MV-4-11 (cell line): ENCODE data around the gene C19orf44.
"Not testable (repeated sequence)": the region's sequence is repeated elsewhere in the genome, so short reads cannot be mapped to it uniquely, and the experiment has no call there.

ENCODE experiments used
- DNase-seq: peaks from one replicate; lab custom pipeline; 2025; lab: John Stamatoyannopoulos, UW

C19orf44 gene

DNA sequence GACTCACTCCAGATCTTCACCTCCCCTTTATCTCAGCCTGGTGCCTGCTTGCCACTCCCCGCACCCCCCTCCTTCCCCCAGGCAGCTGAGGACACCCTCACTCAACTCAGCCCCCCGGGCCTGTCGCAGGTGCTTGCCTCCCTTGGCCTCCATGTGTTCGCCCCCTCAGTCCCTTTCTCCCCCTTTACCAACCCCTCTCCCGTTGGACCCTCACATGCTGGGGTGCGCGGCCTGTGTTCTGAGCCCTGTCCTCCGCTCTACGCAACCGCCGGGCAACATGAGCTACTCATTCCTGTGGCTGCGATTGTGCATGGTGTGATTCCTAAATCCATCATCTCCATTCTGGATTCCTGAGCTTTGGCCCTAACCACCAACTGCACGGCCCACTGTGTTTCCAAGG lies 40.9 kb downstream of the C19orf44 start:
- DNase-seq = no peak

DNA sequence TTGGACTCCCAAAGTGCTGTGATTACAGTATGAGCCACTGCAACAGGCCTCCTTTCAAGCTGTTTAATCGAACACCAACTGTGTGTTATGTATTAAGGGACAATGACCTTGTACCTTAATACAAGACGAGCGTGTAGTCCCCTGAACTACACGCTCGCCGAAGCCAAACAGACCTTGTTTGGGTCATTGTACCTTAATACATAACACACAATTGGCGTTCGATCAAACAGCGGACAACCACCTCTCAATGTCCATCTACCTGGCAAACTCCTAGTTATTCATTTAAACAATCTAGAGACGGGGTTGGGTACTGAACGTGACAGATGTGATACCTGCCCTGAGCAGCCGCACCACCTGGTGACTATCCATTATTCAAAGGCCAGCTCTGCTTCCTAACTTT lies 44.8 kb downstream of the C19orf44 start:
- DNase-seq = no peak

DNA sequence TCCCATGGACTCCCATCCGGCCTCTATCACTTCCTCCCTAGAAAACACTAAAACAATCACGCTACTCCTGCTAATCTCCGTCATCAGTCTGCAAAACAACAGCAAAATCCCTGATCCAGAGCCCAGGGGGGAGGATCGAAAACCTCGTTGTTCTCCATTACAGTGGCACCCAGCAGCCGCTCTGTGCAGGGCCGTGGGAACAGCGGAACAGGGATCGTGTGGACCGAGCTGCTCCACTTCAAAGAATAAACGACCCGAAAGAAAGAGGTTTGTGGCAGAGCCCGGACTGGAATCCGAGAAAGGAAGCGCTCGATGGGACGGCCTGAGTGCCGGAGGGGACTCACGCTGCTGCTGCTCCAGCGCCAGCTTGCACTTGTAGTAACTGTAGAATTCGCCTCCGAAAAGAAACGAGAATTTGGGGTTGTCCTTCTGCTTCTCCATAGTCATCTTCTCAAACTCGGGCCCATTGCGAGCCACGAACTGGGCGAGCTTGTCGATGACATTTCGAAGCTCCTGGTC lies 45.4 kb downstream of the C19orf44 start:
- no peak for DNase-seq

DNA sequence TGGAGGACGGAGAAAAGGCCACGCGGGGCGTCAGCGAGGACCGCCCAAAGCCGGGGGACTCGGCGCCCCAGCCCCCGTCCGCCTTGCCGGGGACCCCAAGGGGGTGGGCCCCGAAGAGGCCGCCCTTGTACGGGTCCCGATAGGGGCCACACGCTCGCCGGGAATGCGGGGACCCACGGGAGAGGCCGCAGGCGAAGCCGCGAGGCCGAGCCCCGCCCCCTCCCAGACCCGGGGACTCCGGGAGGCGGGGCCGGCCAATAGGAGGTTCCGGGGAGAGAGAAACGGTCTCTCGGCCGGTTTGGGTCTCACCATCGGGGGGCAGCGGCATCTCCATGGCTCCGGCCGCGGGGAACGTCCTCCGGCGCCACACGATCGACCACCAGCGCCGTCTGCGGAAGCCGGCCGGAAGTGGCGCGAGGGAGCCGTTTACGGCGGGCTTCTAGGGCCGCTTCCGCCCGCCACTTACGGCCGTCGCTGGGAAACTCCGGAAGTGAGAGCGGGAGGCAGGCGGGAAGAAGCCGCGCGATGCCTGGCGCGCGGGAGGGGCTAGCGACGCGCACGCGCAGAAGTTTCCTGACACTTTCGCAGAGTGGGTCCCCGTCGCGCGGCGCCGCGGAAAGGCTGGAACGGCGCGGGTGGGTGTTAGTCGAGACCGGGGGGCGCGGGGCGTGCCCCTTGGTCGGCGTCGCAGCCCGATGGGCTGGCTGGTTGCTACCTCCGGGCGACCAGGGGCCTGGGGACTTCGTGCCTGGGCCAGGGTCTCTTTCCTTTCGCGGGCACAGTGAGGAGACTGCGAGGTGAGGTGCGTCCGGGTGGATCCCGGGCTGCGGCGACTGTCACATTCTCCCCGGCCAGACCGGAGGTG lies 46.1 kb downstream of the C19orf44 start, which contains the start of gene CHERP:
Gene CHERP (minus strand): TSS at position 393 of the 865 bp plus-strand sequence. CDS start 59 bp downstream, at position 334.
- peak; percentile 96 for DNase-seq

DNA sequence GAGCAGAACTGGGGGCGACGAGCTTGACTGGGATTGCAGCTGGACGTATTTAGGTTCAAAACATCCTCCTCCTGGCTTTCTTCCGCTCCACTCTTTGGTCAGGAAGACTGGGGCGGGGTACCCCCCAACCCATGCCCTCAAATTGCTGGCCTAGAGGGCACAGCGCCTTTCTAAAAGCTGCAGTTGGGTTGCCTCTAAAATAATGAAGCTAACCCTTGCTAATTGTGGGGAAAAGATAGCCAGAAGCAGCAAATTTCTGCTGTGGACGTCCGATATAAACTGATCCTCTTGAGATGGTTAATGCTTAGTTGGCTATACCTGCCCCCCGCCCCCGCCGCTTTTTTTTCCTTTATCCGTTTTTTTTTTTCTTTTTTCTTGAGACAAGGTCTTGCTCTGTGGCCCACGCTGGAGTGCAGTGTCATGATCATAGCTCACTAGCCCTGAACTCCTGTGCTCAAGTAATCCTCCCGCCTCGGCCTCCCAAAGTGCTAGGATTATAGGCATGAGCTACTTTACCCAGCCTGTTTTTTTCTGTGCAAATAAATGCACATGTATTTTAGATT lies 46.8 kb downstream of the C19orf44 start:
- no peak for DNase-seq

DNA sequence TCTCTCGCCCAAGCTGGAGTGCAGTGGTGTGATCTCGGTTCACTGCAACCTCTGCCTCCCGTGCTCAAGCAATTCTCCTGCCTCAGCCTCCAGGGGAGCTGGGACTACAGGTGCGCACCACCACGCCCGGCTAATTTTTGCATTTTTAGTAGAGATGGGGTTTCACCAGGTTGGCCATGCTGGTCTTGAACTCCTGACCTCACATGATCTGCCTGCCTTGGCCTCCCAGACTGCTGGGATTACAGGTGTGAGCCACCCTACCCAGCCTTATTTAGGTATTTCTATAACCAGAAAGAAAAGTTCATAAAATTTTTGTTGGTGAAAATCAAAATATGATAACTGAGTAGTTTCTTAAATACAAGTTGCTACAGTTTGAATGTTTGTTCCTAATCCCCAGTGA lies 47.5 kb downstream of the C19orf44 start:
- not testable (repeated sequence) for DNase-seq

DNA sequence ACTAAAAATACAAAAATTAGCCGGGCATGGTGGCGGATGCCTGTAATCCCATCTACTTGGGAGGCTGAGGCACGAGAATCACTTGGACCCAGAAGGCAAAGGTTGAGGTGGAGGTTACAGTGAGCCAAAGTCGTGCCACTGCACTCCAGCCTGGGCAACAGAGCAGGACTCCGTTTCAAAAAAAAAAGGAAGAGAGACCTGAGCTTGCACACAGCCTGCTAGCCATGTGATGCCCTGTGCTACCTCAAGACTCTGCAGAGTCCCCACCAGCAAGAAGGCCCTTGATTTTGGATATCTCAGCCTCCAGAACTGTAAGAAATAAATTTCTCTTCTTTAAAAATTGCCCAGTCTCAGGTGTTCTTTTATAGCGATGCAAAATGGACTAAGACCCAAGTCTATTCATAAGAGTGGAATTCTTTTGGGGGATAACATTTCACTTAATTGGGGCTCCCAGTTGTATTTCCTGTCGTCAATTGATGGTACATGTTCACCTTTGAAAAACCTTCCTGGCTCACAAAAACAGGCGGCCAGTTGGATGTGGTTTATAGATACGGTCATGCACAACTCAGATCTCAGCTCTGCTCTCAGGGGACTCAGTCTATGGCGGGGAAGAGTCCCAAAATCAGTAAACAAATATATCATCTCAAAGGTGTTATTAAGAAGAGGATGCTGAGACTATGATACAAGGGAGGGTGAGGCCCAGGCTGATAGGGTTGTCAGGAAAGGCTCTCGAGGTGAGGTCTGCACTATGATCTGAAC lies 48.5 kb downstream of the C19orf44 start:
- DNase-seq = peak; percentile 12

DNA sequence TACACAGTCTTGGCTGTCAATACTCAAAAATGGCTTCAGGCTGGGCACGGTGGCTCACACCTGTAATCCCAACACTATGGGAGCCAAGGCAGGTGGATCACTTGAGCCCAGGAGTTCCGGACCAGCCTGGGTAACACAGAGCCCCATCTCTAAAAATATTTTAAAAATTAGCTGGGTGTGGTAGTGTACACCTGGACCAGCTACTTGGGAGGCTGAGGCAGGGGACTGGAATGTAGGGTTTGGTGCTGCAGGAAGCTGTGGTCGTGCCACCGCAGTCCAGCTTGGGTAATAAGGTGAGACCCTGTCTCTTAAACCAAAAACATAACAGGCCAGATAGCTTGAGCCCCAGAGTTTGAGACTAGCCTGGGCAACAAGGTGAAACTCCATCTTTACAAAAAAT lies 52.8 kb downstream of the C19orf44 start:
- DNase-seq = no peak

DNA sequence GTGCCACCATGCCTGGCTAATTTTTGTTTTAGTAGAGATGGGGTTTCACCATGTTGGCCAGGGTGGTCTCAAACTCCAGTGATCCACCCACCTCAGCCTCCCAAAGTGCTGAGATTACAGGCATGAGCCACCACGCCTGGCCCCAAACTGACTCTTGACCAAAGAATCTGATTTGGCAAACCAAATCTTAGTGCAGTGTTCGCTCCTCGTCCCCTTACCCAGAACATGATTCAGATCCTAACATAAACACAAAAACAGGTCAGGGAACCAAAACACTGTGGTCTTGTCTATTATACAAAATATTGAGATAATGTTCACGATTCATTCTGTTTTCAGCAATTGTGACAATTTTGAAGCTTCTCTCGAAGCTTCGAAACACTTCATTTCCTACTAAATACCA lies 55.7 kb downstream of the C19orf44 start:
- DNase-seq = not testable (repeated sequence)

DNA sequence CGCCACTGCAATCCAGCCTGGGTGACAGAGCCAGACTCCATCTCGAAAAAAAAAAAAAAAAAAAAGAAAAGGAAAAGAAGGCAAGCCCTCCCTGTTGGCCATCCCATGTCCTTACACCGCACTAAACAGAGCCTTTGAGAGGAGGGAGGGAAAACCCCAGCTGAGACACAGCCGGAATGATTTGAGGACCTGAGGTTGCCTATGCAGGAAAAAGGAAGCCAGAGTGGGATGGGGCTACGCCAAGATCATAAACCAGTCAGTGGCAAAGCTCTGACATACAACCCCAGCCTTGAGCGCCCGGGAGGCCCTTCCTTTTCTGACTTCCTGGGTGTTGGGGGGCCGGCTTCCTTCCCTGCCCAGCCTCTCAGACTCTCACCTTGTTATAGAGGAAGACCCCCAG lies 58.6 kb downstream of the C19orf44 start:
- no peak for DNase-seq

DNA sequence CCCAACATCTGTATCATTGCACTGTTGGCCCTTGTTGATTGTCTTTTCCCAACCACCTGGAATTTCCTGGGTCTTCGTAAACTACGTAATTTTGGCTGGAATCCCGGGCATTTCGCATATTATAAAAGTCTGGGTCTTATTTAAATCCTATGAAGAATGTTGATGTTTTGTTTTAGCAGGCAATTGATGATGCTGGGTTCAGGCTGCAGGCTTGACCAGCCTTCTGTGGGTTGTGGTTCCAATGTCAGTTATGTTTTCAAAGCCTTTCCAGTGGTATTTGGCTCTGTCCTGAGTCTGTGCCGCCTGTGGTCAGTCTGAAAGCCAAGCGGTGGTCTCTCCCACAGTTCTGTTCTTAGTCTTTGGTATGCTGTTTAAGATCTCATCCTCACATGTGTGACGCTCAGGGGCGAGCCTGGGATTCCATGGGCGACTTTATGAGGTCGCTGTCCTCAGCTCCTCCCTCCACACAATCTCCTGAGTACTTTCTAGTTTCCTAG lies 63.6 kb downstream of the C19orf44 start:
- no peak for DNase-seq

DNA sequence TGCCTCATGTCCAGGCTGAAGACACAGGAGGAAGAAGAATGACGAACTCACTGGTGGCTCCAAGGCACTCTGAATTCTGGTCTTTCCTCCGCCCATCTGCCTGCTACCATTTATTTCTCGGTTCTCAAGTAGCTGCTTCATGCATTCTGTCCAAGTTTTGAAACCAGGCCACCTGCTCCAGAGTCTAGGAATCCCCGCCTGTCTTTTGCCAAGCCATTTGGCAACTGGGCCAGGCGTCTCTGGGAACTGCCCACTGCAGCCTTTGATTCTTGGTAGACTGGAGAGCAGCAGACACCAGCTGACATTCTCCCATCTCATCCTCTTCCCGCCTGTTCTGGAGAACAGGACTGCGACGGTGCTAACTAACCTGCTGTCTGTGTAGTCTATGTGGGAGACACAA lies 65.2 kb downstream of the C19orf44 start:
- no peak for DNase-seq

DNA sequence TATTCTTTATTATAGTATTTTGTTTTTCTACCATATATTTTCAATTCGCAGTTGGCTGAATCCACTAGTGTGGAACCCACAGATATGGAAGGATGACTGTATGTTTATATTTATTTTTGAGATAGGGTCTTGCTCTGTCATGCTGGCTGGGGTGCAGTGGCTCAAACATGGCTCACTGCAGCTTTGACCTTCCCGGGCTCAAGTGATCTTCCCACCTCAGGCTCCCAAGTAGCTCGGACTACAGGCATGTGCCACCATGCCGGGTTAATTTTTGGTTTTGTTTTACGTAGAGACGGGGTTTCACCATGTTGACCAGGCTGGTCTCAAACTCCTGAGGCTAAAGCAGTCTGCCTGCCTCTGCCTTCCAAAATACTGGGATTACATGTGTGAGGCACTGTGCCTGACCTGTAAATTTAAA lies 66.4 kb downstream of the C19orf44 start:
- no peak for DNase-seq

DNA sequence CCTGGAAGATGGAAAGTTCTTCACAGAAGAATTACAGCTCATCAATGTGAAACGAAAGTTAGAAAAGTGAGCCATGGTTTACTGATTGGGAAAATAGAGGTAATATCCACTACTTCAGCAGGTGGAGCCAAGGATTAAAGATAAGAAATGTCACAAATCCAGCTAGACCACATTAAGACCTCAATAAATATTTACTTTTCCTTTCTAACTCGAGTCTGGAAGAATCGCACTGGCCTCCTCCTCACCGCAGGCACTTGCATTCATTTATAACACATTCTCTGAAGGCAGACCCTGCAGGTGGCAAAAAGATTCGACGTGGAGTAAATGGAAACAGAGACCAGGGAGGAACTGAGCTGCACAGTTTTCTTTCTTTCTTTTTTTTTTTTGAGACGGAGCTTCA lies 68.6 kb downstream of the C19orf44 start:
- no peak for DNase-seq

DNA sequence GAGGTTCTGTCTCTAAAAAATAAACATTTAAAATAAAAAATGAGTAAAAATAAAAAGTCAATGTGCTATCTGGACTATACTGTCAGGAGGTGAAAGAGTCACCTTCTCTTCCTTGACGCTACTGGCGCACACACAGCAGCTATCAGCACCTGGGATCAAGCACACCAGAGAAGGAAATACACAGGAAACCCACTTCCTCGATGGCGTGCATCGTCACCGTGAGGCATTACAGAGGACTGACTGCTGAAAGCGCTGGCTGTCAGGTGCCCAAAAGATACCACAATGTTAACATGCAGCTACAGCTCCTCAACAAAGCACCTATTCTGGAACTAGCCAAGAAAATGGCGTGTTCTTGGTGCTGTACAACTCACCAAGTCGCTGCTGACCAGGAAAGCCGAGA lies 70.0 kb downstream of the C19orf44 start:
- no peak for DNase-seq

DNA sequence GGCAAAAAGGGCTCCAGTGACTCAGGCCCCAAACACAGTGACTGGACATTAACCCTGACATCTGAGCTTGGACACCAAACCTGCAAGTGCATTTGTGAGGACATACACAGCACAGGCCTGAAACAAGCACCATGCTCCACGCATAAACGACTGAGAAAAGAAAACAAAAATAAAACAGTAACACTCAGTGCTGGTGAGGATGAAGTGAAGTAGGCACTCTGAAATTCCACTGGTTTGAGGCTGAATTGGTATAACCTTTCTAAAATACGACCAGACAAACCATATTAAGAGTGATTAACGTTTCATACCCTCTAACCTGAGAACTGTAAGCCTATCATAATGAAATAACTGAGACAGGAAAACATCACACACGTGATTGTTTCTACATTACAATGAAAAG lies 70.5 kb downstream of the C19orf44 start:
- DNase-seq = no peak

DNA sequence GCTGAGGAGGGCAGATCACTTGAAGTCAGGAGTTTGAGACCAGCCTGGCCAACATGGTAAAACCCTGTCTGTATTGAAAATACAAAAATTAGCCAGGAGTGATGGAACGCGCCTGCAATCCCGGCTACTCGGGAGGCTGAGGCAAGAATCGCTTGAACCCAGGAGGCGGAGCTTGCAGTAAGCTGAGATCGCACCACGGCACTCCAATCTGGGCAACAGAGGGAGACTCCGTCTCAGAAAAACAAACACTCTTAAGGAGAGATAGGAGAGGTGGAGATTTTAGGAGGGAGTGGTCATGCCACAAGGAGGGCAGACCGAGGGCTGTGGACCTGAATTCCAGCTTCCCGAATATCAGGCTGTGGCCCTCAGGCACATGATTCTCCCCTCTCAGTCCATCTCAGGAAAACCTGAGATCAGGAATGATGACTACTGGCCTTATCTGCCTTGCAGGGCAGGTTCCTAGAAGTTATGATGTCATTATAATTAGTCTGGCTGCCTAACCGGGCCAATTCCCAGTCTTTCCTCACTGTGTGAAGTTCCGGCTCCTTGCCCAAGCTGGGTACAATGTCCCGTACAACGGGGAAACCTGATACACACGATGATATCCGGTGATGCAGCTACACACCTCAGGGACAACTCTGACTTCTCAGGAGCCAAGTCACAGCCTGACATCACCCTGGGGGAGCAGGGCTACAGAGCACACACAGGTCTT lies 73.6 kb downstream of the C19orf44 start:
- DNase-seq = no peak
